WTC11 (cell line): ENCODE data around the gene SBK1. TPM values are rescaled to one million over a fixed set of nuclear protein-coding genes. Genes with fewer than 3 reads are reported as not detected.

ENCODE experiments used
- ATAC-seq: fragments of 200-7000 bp; cut with Tn5 transposase; 2 replicates; pipeline ENCODE4 v1.10.0; 2021; ENCODE audit warnings: mild to moderate bottlenecking, moderate library complexity
- CTCF ChIA-PET: fragments of 300-600 bp; sonication (Branson Sonifier 250); formaldehyde crosslinking; loops from one replicate; lab custom pipeline; 2021; ENCODE audit warnings: antibody characterized with exemption; lab: Charles Lee
- POLR2A ChIA-PET: fragments of 350-600 bp; sonication (Branson Sonifier 250); formaldehyde crosslinking; loops from one replicate; lab custom pipeline; 2021; ENCODE audit warnings: antibody characterized with exemption; lab: Charles Lee
- DNase-seq: peaks from one replicate; pipeline ENCODE4 v3.0.0; 2021; ENCODE audit warnings: low spot score
- H3K27ac Mint-ChIP-seq: 2 replicates; pipeline ENCODE4 v1.8.0; 2021; ENCODE audit warnings: mixed read lengths
- H3K27me3 Mint-ChIP-seq: 2 replicates; pipeline ENCODE4 v1.8.0; 2021; ENCODE audit warnings: low read depth, mild to moderate bottlenecking, moderate library complexity, mixed read lengths
- H3K36me3 Mint-ChIP-seq: 2 replicates; pipeline ENCODE4 v1.8.0; 2021; ENCODE audit warnings: mixed read lengths
- H3K4me1 Mint-ChIP-seq: 2 replicates; pipeline ENCODE4 v1.8.0; 2022; ENCODE audit warnings: mixed read lengths
- H3K4me3 Mint-ChIP-seq: 2 replicates; pipeline ENCODE4 v1.8.0; 2021; ENCODE audit warnings: mild to moderate bottlenecking, moderate library complexity, mixed read lengths
- H3K9me3 Mint-ChIP-seq: 2 replicates; pipeline ENCODE4 v1.8.0; 2021; ENCODE audit warnings: mixed read lengths
- CBFB ChIP-seq: sonication (generic); formaldehyde crosslinking; IDR thresholded peaks from 2 replicates; pipeline ENCODE4 v1.8.1; 2022; ENCODE audit warnings: mild to moderate bottlenecking, low read depth, missing genetic modification reagents
- FOXP1 ChIP-seq: sonication (generic); formaldehyde crosslinking; IDR thresholded peaks from 2 replicates; pipeline ENCODE4 v1.8.0; 2022; ENCODE audit warnings: missing genetic modification reagents, mild to moderate bottlenecking, moderate library complexity, borderline replicate concordance
- FOXP4 ChIP-seq: sonication (generic); formaldehyde crosslinking; IDR thresholded peaks from 2 replicates; pipeline ENCODE4 v1.8.0; 2022; ENCODE audit warnings: mild to moderate bottlenecking, missing genetic modification reagents
- GABPB1 ChIP-seq: sonication (generic); formaldehyde crosslinking; IDR thresholded peaks from 2 replicates; pipeline ENCODE4 v1.8.1; 2023; ENCODE audit warnings: mild to moderate bottlenecking, missing genetic modification reagents
- HMGA2 ChIP-seq: fragments of 250-450 bp; sonication (Bioruptor Pico); IDR thresholded peaks from 2 replicates; pipeline ENCODE4 v1.4.0; 2021; ENCODE audit warnings: mild to moderate bottlenecking, moderate library complexity
- MAX ChIP-seq: sonication (generic); formaldehyde crosslinking; IDR thresholded peaks from 2 replicates; pipeline ENCODE4 v1.8.0; 2022; ENCODE audit warnings: mild to moderate bottlenecking, missing genetic modification reagents
- MLX ChIP-seq: sonication (generic); formaldehyde crosslinking; IDR thresholded peaks from 2 replicates; pipeline ENCODE4 v1.8.1; 2023; ENCODE audit warnings: mild to moderate bottlenecking, missing genetic modification reagents, moderate library complexity
- NFATC4 ChIP-seq: fragments of 250-450 bp; sonication (Bioruptor Pico); IDR thresholded peaks from 2 replicates; pipeline ENCODE4 v1.9.0; 2021; ENCODE audit warnings: mild to moderate bottlenecking
- NR2C2 ChIP-seq: sonication (generic); formaldehyde crosslinking; IDR thresholded peaks from 2 replicates; pipeline ENCODE4 v1.8.0; 2022; ENCODE audit warnings: mild to moderate bottlenecking, missing genetic modification reagents
- RORB ChIP-seq: fragments of 250-450 bp; sonication (Bioruptor Pico); IDR thresholded peaks from 2 replicates; pipeline ENCODE4 v1.9.0; 2021; ENCODE audit warnings: mild to moderate bottlenecking
- USF2 ChIP-seq: sonication (generic); formaldehyde crosslinking; IDR thresholded peaks from 2 replicates; pipeline ENCODE4 v1.8.1; 2023; ENCODE audit warnings: mild to moderate bottlenecking, missing genetic modification reagents, moderate library complexity
- ZNF263 ChIP-seq: sonication (generic); formaldehyde crosslinking; IDR thresholded peaks from 2 replicates; pipeline ENCODE4 v1.8.1; 2022; ENCODE audit warnings: low read depth, mild to moderate bottlenecking, moderate library complexity, missing genetic modification reagents
- ZNF425 ChIP-seq: fragments of 250-450 bp; sonication (Bioruptor Pico); conservative IDR thresholded peaks from 2 replicates; pipeline ENCODE4 v1.9.0; 2021; ENCODE audit warnings: mild to moderate bottlenecking
- ZNF512 ChIP-seq: sonication (generic); formaldehyde crosslinking; IDR thresholded peaks from 2 replicates; pipeline ENCODE4 v1.8.1; 2022; ENCODE audit warnings: missing genetic modification reagents, borderline replicate concordance
- ZSCAN18 ChIP-seq: fragments of 250-450 bp; sonication (Bioruptor Pico); IDR thresholded peaks from 2 replicates; pipeline ENCODE4 v2.1.2; 2022; ENCODE audit warnings: mild to moderate bottlenecking, moderate library complexity
- total RNA-seq: library from RNA; stranded (reverse); gene quantifications from 3 replicates; pipeline ENCODE4 v1.2.3, GENCODE V29; 2021

The SBK1 gene
- total RNA-seq, 1 experiment from 2014 or later = 85.7 TPM

GRCh38 chr16:28258567-28258966 lies 33.8 kb upstream of the SBK1 start:
- ATAC-seq (no peak; the same call in none of the 2 replicates), DNase-seq (no peak)
- no peak overlapping the region for H3K4me3 Mint-ChIP-seq
- ChIA-PET CTCF (interaction anchor here (0.5 to 1.1 kb wide), 2 partner anchors 168 to 254 kb away, joined by 3 read pairs; no protein-coding TSS in a partner anchor), POLR2A (interaction anchor here (0.6 kb wide), 1 partner anchor 47 kb away, joined by 8 read pairs; no protein-coding TSS in a partner anchor)
- TF ChIP-seq FOXP1 (CRISPR knock-in tag) (0 out of 2 replicates have a peak, but pooled peaks have one; percentile 23), NR2C2 (CRISPR knock-in tag) (no peak)
- 0 out of 2 replicates have a peak, but pooled peaks cover 5% of the 10 kb centered on the region for H3K9me3 Mint-ChIP-seq
- no peaks in the 10 kb centered on the region for H3K36me3 Mint-ChIP-seq
- H3K4me1 Mint-ChIP-seq = peaks cover 45% of the 10 kb centered on the region
- no peaks in the 10 kb centered on the region for H3K27me3 Mint-ChIP-seq
- no peak overlapping the region for H3K27ac Mint-ChIP-seq

- no peak overlapping the region for H3K27ac Mint-ChIP-seq
- no peak for TF ChIP-seq MLX (CRISPR knock-in tag)
- no peak for TF ChIP-seq GABPB1
- no peak for TF ChIP-seq ZNF512 (CRISPR knock-in tag)
- no peak for TF ChIP-seq NFATC4
- TF ChIP-seq MAX (CRISPR knock-in tag) = no peak
- no peak for TF ChIP-seq USF2 (CRISPR knock-in tag)
- TF ChIP-seq FOXP4 (CRISPR knock-in tag) = no peak
- TF ChIP-seq HMGA2 (CRISPR knock-in tag) = no peak
- TF ChIP-seq ZSCAN18 (CRISPR knock-in tag) = no peak
- TF ChIP-seq ZNF263 = no peak
- TF ChIP-seq, all 79 proteins: peak for 0
- ChIA-PET POLR2A (interaction anchor here (0.6 kb wide), 1 partner anchor 46 kb away, joined by 8 read pairs; no protein-coding TSS in a partner anchor), CTCF (interaction anchor here (1.1 kb wide), 1 partner anchor 169 kb away, joined by 3 read pairs; no protein-coding TSS in a partner anchor)
- H3K9me3 Mint-ChIP-seq = 0 out of 2 replicates have a peak, but pooled peaks cover 5% of the 10 kb centered on the region
- H3K27me3 Mint-ChIP-seq = no peaks in the 10 kb centered on the region
- ATAC-seq = no peak
- no peak for DNase-seq
- no peaks in the 10 kb centered on the region for H3K36me3 Mint-ChIP-seq
- peak overlapping the region; percentile 9; the same call in 1 of the 2 replicates for H3K4me3 Mint-ChIP-seq
- peaks cover 45% of the 10 kb centered on the region for H3K4me1 Mint-ChIP-seq
Measured at GRCh38 chr16:28259091-28259780, 33.1 kb upstream of the SBK1 start.

- DNase-seq = no peak
- Mint-ChIP-seq H3K27ac (no peak overlapping the region), H3K4me3 (peak overlapping the region; percentile 9; the same call in 1 of the 2 replicates), H3K9me3 (0 out of 2 replicates have a peak, but pooled peaks cover 5% of the 10 kb centered on the region), H3K27me3 (no peaks in the 10 kb centered on the region), H3K36me3 (no peaks in the 10 kb centered on the region), H3K4me1 (peaks cover 47% of the 10 kb centered on the region)
- TF ChIP-seq RORB (CRISPR knock-in tag) (no peak), CBFB (CRISPR knock-in tag) (no peak), ZNF425 (CRISPR knock-in tag) (no peak)
- ChIA-PET CTCF (no interaction called here), POLR2A (no interaction called here)
- ATAC-seq = no peak
Measured at GRCh38 chr16:28259781-28260150, 32.6 kb upstream of the SBK1 start.
